NT2/D1 (cell line): ENCODE results near the gene TIMM8B.
"Not testable (repeated sequence)": the region's sequence is repeated elsewhere in the genome, so short reads cannot be mapped to it uniquely, and the experiment has no call there.

Experiments
- SUZ12 ChIP-seq: IDR thresholded peaks from 2 replicates; pipeline ENCODE4 v1.6.1; 2011; ENCODE audit not compliant: insufficient read length, insufficient read depth; ENCODE audit errors: extremely low read depth
- YY1 ChIP-seq: IDR thresholded peaks from 2 replicates; pipeline ENCODE4 v1.6.1; 2011; ENCODE audit not compliant: insufficient read length, insufficient read depth
- ZNF274 ChIP-seq: IDR thresholded peaks from 2 replicates; pipeline ENCODE4 v1.6.1; 2011; ENCODE audit warnings: mild to moderate bottlenecking, low read depth, low read length

GRCh38 chr11:112095302-112095701, 8.7 kb upstream of the TIMM8B start:
- TF ChIP-seq ZNF274, YY1, SUZ12: not testable (repeated sequence)
